ENCODE results near the gene ZBTB7A. TPM values are rescaled to one million over a fixed set of nuclear protein-coding genes. Genes with fewer than 3 reads are reported as not detected.

Gene ZBTB7A
- total and polyA plus RNA-seq, 2 of the 4 experiments (the other 2 are of a cell fraction), result 3.2 to 10.3 TPM

- no peak overlapping the region for H3K14ac ChIP-seq (replicated peaks; ENCODE audit: low read depth, low read length)
- peak overlapping the region; percentile 90 for H2BK5ac ChIP-seq (ENCODE audit: low read depth, low read length, poor library complexity, severe bottlenecking)
- H4K91ac ChIP-seq (ENCODE audit: insufficient read depth, low read depth, low read length), result no peak overlapping the region
- H3K27ac ChIP-seq (ENCODE audit: insufficient read depth, low read length), result peak overlapping the region; percentile 92
- H3K23ac ChIP-seq (ENCODE audit: low read depth, low read length), result no peak overlapping the region
- H3K4me1 ChIP-seq (ENCODE audit: control insufficient read depth, insufficient read depth, low read length), result peaks cover 45% of the 10 kb centered on the region
- H4K8ac ChIP-seq (ENCODE audit: low read depth in 2 of 2, low read length in 2 of 2), result no peak overlapping the region; a peak in 1 of 4 replicates
- ATAC-seq (ENCODE audit: low read depth) (no peak), DNase-seq (no peak)
- dilution Hi-C loops (cut with HindIII; ENCODE audit: low sequenced_read_pairs, unreplicated experiment) (no loop called here), intact Hi-C loops (cut with micrococcal nuclease) (no loop called here), in situ Hi-C loops (cut with MboI; ENCODE audit: low sequenced_read_pairs) (no loop called here)
- no peak overlapping the region for H2AFZ ChIP-seq (replicated peaks; ENCODE audit: low read length, poor library complexity)
- peaks cover 96% of the 10 kb centered on the region for H4K20me1 ChIP-seq (ENCODE audit: insufficient read depth, low read length)
- H3K79me1 ChIP-seq (ENCODE audit: low read depth in 1 of 2, low read length in 2 of 2), result peaks cover 3 to 46% of the 10 kb centered on the region in 2 experiments; a peak in 3 of 4 replicates
- ChIA-PET POLR2A (ENCODE audit: unreplicated experiment) (interaction anchor here (0.6 kb wide), 1 partner anchor 12 kb away, joined by 3 read pairs; no protein-coding TSS in a partner anchor), CTCF (no interaction called here)
- WGBS, 2 experiments (ENCODE audit: extremely low coverage in 2 of 2, insufficient read length in 1 of 2), result 66% methylated on average over 20 of the region's 42 CpGs; no CpG with 5 or more reads in 1 of the 2 experiments
- no peak overlapping the region for H3K56ac ChIP-seq (ENCODE audit: extremely low read depth, insufficient read depth, low read length)
- H3K4me2 ChIP-seq (ENCODE audit: low read depth, low read length), result no peak overlapping the region
- H3K9me1 ChIP-seq (ENCODE audit: insufficient read depth, low read length), result no peaks in the 10 kb centered on the region
- H2AK9ac ChIP-seq (replicated peaks; ENCODE audit: low read depth, low read length, poor library complexity), result peak overlapping the region; percentile 86
- no peak overlapping the region for H4K5ac ChIP-seq (ENCODE audit: low read depth, low read length)
- no TSS peak for BruUV-seq (replicated peaks)
- no peak overlapping the region for H3K18ac ChIP-seq (ENCODE audit: low read depth, low read length)
- peaks cover 26% of the 10 kb centered on the region for H3K36me3 ChIP-seq (ENCODE audit: control insufficient read depth, insufficient read depth, low read length)
- no peak overlapping the region for H2BK120ac ChIP-seq (ENCODE audit: low read depth, low read length)
- no peak overlapping the region for H2BK20ac ChIP-seq (ENCODE audit: low read depth, low read length)
- H3K9me3 ChIP-seq (ENCODE audit: control insufficient read depth, insufficient read depth, low read length), result no peaks in the 10 kb centered on the region
- no peak overlapping the region for H3K4me3 ChIP-seq (ENCODE audit: insufficient read depth, low read depth, low read length)
- no peak overlapping the region for H3K4ac ChIP-seq (ENCODE audit: low read depth, low read length)
- H2BK15ac ChIP-seq (ENCODE audit: low read depth, low read length), result no peak overlapping the region
- H3K27me3 ChIP-seq (ENCODE audit: control insufficient read depth, insufficient read depth, low read length), result no peaks in the 10 kb centered on the region
- peak overlapping the region; percentile 4 for H2AK5ac ChIP-seq (ENCODE audit: low read depth, low read length)
- no peak overlapping the region for H3K9ac ChIP-seq (ENCODE audit: low read depth, low read length)
- TF ChIP-seq ELK1 (IDR thresholded peaks at IDR 0.05; ENCODE audit: borderline replicate concordance, low read depth, low read length) (no peak), RCOR1 (IDR thresholded peaks at IDR 0.05; ENCODE audit: insufficient replicate concordance, low read length) (no peak), MXI1 (IDR thresholded peaks at IDR 0.05; ENCODE audit: borderline replicate concordance, low read depth, low read length) (no peak), CHD1 (IDR thresholded peaks at IDR 0.05; ENCODE audit: low read depth, low read length) (no peak), CTCF (conservative IDR thresholded peaks at IDR 0.05; ENCODE audit: low read depth, low read length) (no peak), USF2 (IDR thresholded peaks at IDR 0.05; ENCODE audit: low read depth, low read length) (no peak), POLR2A (IDR thresholded peaks at IDR 0.05; ENCODE audit: low read depth, low read length) (no peak), CEBPB (IDR thresholded peaks at IDR 0.05; ENCODE audit: low read depth, low read length) (no peak), NFE2L2 (IDR thresholded peaks at IDR 0.05; ENCODE audit: low read depth, low read length) (no peak), RFX5 (IDR thresholded peaks at IDR 0.05; ENCODE audit: low read depth, low read length) (no peak), MAFK (IDR thresholded peaks at IDR 0.05; ENCODE audit: low read depth, low read length) (no peak), RAD21 (IDR thresholded peaks at IDR 0.05; ENCODE audit: low read length) (no peak), FOS (IDR thresholded peaks at IDR 0.05; ENCODE audit: low read depth, low read length) (no peak), MAZ (IDR thresholded peaks at IDR 0.05; ENCODE audit: borderline replicate concordance, low read depth, low read length) (no peak), BHLHE40 (IDR thresholded peaks at IDR 0.05; ENCODE audit: low read depth, low read length) (no peak)
Measured at GRCh38 chr19:4059891-4060620, 6.6 kb downstream of the ZBTB7A start.
